NCI-H2227 (cell line): Measurements from ENCODE around the gene SOS2.
"Not testable (repeated sequence)": the region's sequence is repeated elsewhere in the genome, so short reads cannot be mapped to it uniquely, and the experiment has no call there.

Experiments
- DNase-seq: peaks from one replicate; lab custom pipeline; 2025; ENCODE audit not compliant: unreplicated experiment; lab: John Stamatoyannopoulos, UW

SOS2 gene

DNA sequence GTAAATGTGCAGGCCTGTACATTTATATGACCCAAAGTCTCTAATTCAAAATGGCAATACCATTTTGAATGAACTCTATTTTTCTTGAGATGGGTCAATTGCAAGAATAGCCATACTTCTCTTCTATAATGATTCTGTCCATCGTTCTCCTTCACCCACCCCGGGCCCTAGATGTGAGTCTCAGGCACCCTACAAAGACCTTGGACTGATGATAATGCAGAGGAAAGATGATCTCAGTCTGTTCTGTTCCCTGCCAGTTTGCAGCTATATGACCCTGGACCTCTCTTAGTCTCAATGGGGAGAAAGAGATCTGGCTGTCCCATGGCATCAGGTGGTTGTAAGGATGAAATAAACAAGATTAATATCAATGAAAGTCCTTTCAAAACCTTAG is 145.1 kb downstream of the SOS2 start:
- no peak for DNase-seq

- no peak for DNase-seq
Observed at GRCh38 chr14:50085570-50086320, 145.6 kb downstream of the SOS2 start.

DNA sequence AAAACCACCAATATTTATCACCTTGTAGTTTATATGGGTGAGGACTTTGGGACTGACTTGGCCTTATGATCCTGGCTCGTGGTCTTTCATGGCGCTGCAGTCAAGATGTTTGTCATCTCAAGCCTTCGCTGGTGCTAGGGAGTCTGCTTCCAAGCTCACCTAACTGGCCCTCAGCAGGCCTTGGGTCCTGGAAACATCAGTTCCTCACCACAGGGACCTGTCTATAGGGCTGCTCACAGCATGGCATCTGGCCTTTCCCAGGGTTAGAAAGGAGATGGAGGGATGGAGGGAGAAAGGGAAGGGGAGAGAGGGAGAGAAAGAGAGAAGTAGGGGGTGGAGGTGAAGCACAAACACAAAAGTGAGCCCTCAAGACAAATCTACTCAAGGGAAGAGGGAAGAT is 146.7 kb downstream of the SOS2 start:
- DNase-seq, result no peak

DNA sequence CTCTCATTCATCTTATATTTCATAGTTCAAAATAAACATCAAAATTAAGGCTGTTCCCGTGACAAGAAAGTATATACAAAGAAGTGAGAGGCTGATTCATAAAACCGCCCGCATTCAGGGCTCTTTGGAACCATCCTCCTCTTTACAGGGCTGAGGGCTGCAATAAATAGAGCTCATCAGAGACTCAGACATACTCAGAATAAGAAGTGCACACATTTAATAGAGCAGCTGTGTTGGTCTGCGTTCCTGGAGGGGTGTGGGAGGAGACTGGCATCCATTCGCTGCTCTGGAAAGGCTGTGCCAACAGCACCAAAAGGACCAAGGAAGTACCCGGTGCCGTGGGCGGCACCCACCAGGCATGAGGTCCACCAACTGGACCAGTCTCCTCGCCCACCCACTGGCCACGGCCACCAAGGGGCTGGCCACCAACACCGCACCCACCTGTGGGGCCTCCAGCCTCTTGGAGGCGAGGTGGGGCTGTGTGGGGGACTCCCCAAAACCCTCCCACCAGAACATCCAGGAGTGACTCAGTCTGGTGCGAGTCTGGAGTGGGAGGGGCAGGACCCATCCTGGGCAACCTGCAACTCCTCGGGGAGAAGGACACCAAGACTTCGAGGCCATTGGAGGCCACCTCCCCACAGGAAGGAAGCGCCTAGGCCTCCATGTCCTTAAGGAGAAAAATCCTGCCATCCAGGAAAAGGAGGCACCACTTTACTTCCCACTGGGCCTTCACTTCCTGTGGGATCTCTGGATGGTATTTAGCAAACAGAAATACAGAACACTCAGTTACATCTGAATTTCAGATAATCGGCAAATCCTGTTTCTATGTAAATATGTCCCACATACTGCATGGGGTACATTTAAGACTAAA is 147.7 kb downstream of the SOS2 start:
- no peak for DNase-seq

- no peak for DNase-seq
Observed at GRCh38 chr14:50082784-50083466, 148.5 kb downstream of the SOS2 start.

DNA sequence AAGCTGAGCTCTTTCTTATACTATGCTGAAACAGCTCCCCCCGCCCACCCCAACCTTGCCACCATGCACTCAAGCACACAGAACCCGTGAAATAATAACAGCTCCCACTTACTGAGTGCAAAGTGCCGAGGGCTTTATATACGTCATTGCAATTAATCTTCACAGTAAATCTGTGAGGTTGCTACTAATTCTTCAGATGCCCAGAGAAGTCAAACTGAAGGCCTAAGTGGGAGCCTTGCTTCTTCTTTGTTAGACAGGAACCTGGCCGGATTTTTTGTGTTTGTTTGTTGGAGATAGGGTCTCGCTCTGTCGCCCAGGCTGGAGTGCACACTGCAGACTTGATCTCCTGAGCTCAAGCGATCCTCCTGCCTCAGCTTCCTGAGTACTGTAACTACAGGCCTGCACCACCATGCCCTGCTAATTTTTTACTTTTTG is 149.1 kb downstream of the SOS2 start:
- DNase-seq, result no peak

GRCh38 chr14:50079103-50079502 is 152.3 kb downstream of the SOS2 start:
- not testable (repeated sequence) for DNase-seq

DNA sequence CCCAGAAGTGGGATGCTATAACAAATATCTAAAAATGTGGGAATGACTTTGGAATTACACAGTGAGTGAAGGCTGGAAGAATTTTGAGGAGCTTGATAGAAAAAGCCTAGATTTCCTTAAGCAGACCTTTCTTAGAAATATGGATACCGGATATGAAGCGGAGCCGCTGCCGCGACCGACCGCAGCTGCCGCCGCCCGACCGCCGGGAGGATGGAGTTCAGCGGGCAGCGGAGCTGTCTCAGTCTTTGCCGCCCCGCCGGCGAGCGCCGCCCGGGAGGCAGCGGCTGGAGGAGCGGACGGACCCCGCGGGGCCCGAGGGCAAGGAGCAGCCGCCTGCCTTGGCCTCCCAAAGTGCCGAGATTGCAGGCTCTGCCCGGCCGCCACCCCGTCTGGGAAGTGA is 157.7 kb downstream of the SOS2 start:
- DNase-seq, result not testable (repeated sequence)

- no peak for DNase-seq
Observed at GRCh38 chr14:50072395-50072794, 159.0 kb downstream of the SOS2 start.

DNA sequence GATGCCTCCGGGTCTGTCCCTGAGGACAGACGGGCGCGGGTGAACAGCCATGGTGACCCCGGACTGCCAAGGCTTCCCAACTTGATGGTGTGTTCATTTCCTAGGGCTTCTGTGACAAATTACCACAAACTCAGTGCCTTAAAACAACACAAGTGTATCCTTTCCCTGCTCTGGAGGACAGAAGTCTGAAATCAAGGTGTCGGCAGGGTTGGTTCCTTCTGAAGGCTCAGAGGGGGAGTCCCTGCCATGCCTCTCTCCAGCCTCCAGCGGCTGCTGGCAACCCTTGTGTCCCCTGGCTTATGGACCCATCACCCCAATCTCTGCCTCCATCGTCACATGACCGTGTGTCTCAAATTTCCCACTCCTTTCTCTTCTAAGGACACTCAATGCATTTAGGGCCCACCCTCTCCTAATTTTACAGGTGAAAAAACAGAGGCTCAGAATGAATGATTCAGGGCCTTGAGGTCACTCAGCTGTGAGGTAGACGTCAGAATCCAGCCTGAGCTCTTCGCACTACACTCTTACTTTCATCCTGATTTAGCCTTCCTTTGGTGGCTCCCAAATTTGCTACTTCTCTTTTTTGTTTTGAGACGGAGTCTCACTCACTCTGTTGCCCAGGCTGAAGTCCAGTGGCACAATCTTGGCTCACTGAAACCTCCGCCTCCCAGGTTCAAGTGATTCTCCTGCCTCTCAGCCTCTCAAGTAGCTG is 160.4 kb downstream of the SOS2 start:
- DNase-seq, result no peak

DNA sequence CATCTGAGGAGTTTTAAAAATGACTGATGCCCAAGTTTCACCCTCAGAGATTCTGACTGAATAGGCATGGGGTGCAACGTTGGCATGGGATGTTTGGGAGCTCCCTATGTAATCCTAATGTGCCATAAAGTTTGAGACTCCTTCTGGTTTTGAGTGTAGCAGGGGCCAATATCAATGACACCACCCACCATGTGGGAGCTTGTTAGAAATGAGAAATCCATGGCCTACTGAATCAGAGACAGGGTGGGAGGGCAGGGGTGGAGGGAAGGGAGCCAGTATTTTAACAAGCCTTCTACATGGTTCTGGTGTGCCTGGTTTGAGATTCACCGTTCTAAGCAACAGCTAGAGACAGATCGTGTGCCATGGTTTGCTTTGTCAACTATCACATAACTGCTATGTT is 161.1 kb downstream of the SOS2 start:
- DNase-seq, result no peak

DNA sequence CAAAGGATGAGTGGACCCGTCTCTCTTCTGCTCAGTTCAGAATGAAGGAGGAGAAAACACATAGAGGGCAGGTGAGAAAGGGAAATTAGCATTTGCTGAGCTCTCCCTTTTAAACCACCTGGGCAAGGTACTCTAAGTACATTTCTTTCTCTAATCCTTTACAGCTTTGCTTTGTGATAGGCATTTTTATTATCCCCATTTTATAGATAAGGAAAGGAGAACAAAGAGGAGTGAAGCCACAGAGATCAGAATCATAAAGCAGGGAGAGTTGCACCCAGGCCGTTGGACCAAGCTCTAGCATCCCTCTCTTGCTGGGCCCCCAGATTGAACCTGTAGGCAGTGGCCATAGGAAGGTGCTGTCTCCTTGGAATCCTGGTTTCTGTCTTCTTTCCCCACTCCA is 162.1 kb downstream of the SOS2 start:
- DNase-seq, result no peak

DNA sequence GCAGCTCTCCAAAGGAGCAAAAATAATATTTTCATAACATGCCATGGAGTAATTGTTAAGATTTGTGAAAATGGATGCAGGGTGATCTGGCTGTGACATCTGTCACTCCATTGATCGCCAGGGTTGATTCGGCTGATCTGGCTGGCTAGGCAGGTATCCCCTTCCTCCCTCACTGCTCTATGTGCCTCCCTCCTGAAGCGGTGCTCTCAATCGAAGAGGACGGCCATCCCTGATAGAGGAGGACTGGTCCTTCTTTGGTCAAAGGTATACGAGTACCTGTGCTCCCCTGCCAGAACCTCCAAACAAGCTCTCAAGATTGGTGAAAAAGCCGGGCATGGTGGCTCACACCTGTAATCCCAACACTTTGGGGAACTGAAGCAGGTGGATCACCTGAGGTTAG is 162.9 kb downstream of the SOS2 start:
- no peak for DNase-seq

GRCh38 chr14:50067723-50068495 is 163.5 kb downstream of the SOS2 start:
- no peak for DNase-seq
